GM21576 (cell line): ENCODE results near the gene GPR68.

ENCODE experiments used
- ATAC-seq: cut with Tn5 transposase; IDR thresholded peaks from one replicate; pipeline ENCODE4 v1.9.1; 2021; ENCODE audit warnings: mild to moderate bottlenecking, moderate library complexity; ENCODE audit not compliant: unreplicated experiment

Gene GPR68

DNA sequence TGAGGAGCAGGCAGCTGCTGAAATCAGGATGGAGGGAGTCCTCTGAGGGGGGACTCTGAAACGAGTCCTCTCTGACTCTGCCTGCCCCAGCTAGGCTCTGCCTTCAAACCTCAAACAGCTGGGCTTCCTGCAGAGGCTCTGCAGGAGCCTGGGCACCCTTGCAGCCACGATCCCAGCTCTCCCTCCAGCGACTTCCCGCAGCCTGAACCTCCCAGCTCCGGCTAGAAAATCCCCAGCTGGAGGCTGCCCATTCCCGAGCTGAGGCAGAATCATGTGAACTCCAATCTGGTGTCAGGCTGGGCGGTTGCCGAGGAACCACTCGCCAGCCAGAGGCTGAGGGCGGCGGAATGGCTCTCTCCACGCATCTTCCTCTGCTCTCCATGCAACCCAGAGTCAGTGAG is at the start of gene GPR68:
Gene GPR68, minus strand, starts transcription at position 204 of the 401 bp plus-strand sequence. CDS start 9,654 bp downstream, outside the sequence.
- ATAC-seq: no peak

GRCh38 chr14:91294153-91294552 is 49.6 kb upstream of the GPR68 start:
- no peak for ATAC-seq

GRCh38 chr14:91293281-91293680 is 48.8 kb upstream of the GPR68 start:
- no peak for ATAC-seq

- no peak for ATAC-seq
Measured at GRCh38 chr14:91292491-91292890, 48.0 kb upstream of the GPR68 start.

GRCh38 chr14:91291786-91292405 is 47.4 kb upstream of the GPR68 start:
- no peak for ATAC-seq

DNA sequence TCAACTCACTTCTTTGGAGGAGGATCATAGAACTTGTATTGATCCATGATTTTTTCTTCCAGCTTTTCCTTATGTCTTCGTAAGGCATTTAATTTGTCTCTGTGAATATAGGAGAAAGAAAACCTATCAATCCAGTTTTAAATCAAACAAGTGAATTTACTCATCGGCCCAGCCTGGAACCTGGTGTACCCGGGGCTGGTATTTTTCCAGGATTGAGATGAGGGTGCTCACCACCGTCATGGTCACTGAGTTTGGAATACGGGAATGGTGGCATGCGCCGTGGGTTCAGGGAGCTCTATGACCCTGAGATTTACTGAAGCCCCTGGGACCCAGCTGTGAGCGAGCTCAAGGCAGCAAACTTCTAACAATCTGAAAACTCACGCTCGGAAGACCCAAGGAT is 46.5 kb upstream of the GPR68 start:
- no peak for ATAC-seq

DNA sequence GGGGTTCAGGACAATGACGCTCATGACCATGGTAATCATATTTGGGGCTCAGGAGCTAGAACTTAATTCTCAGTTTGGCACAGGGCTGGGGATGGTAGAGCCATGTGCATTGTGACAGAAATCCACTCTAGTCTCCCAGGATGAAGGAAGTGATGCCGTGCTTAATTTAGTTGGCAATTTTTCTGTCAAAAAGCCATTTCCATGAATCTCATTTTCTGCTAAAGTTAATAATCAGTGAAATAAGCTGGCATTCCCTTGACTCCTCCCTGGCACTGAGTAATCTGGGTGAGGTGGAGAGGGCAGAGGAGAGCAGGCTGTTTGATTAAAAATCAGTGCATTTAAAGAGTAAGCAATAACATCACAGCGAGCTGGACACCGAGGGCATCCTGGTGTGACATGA is 45.0 kb upstream of the GPR68 start:
- no peak for ATAC-seq

DNA sequence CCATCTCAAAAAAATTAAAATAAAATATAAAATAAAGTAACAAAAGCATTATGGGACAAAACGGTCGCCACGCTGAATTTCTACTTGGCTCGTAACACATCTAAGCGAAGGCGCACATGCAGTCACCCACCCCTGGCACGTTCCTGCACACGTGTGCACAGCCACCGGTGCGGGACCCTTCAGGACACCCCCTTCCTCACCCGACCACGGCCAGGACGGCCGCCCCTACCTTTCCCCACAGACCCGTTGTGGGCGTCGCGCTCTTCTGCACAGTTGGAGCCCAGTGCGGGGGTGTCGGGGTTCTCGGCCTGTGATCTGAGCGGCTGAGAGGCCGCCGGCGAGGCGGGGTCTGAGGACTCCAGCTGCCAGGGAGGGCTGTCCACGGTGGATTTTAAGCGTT is 44.4 kb upstream of the GPR68 start:
- ATAC-seq: no peak

DNA sequence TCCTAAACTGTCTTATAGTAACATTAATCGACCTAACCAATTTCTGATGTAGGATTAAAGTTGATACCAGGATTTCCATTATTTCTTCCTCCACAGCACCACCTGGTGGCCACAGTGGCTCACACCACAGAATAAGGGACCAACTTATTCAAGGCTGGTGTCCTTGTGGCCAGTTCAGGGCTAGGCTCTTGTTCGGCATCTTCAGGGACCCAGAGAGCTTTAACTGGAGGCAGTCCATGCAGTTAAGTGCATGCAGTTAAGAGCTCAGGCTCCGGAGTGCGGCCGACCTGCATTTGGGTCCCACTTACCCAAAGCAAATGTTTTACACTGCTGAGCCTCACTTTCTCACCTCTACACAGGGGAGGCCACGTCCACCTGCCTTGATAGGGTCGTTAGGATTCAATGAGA is 42.0 kb upstream of the GPR68 start:
- no peak for ATAC-seq

- ATAC-seq: no peak
Measured at GRCh38 chr14:91284791-91285548, 40.5 kb upstream of the GPR68 start.

- ATAC-seq: no peak
Measured at GRCh38 chr14:91284146-91284790, 39.8 kb upstream of the GPR68 start.

- no peak for ATAC-seq
Measured at GRCh38 chr14:91283666-91284065, 39.2 kb upstream of the GPR68 start.

GRCh38 chr14:91282954-91283645 is 38.6 kb upstream of the GPR68 start:
- no peak for ATAC-seq

- ATAC-seq: no peak
Measured at GRCh38 chr14:91281346-91281745, 36.8 kb upstream of the GPR68 start.

DNA sequence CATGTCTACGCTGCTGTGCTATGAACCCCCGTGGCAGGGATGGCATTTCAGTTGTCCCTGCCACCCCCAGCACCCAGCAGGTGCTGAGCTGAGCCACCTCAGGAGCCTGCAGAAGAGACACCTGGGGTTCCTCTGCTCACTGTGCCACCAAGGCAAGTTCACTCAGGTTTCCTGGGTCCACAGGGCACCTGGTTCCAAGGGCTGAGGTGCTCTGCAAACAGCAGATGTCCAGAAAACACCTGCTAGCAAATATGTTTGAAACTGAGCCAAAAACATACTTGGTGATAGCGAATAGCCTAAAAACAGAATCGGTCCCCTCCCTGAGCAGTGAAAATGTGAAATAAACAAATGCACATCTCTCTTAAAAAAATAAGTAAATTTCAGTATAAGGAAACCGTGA is 35.6 kb upstream of the GPR68 start:
- no peak for ATAC-seq

- no peak for ATAC-seq
Measured at GRCh38 chr14:91279354-91279753, 34.9 kb upstream of the GPR68 start.

GRCh38 chr14:91278383-91278715 is 33.8 kb upstream of the GPR68 start:
- no peak for ATAC-seq

GRCh38 chr14:91277546-91278382 is 33.3 kb upstream of the GPR68 start:
- no peak for ATAC-seq

DNA sequence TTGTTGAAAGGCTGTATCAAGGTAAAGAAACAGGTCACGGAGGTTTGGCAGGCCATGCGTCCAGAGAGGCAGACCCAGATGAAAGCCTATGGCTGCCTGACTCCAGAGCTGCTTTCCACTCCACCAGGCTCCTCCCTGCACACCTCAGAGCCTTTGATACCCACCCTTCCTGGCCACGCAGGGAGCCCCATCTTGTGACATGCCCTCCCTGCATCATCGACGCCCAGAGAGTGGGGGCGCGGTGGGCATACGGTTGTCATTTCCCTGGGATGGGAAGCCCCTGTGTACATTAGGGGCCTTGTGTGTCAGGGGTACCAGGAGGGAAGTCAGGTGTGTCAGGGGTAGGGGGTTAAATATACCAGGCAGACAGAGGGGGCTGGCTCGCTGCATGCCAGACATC is 30.3 kb upstream of the GPR68 start:
- no peak for ATAC-seq

GRCh38 chr14:91273885-91274273 is 29.4 kb upstream of the GPR68 start:
- ATAC-seq: no peak
